HepG2 (cell line): ENCODE measurements around the gene RPL31. TPM values are rescaled to one million over a fixed set of nuclear protein-coding genes. Genes with fewer than 3 reads are reported as not detected.

Experiments
- ATF7 ChIP-seq, 2 experiments: fragments of 450-650 bp in 1 of 2; sonication (generic) in 1 of 2; formaldehyde crosslinking in 1 of 2; IDR thresholded peaks; 2 replicates each; pipeline versions ENCODE4 v1.4.0 to v1.6.1; 2016 to 2020; ENCODE audit warnings: antibody characterized with exemption in 1 of 2, mild to moderate bottlenecking in 1 of 2, missing genetic modification reagents in 1 of 2
- ATM ChIP-seq: fragments of 450-650 bp; IDR thresholded peaks from 2 replicates; pipeline ENCODE4 v1.7.1; 2017; ENCODE audit warnings: mild to moderate bottlenecking, borderline replicate concordance
- CCDC6 ChIP-seq: sonication (generic); formaldehyde crosslinking; IDR thresholded peaks from 2 replicates; pipeline ENCODE4 v1.8.1; 2022; ENCODE audit warnings: mild to moderate bottlenecking, missing genetic modification reagents, moderate library complexity
- JUNB ChIP-seq: sonication (generic); formaldehyde crosslinking; IDR thresholded peaks from 2 replicates; pipeline ENCODE4 v1.8.0; 2022; ENCODE audit warnings: missing genetic modification reagents, mild to moderate bottlenecking, borderline replicate concordance
- MZF1 ChIP-seq: sonication (generic); formaldehyde crosslinking; IDR thresholded peaks from 2 replicates; pipeline ENCODE4 v1.8.1; 2023; ENCODE audit warnings: mild to moderate bottlenecking, missing genetic modification reagents, borderline replicate concordance
- SALL2 ChIP-seq: sonication (generic); formaldehyde crosslinking; IDR thresholded peaks from 2 replicates; pipeline ENCODE4 v1.8.1; 2023; ENCODE audit warnings: mild to moderate bottlenecking, missing genetic modification reagents, inconsistent platforms
- SIN3B ChIP-seq: fragments of 150-350 bp; IDR thresholded peaks from 2 replicates; pipeline ENCODE4 v1.6.1; 2014; ENCODE audit warnings: low read length
- SP5 ChIP-seq: IDR thresholded peaks from 2 replicates; pipeline ENCODE4 v1.6.1; 2016; ENCODE audit warnings: low read depth, borderline replicate concordance
- SRY ChIP-seq: sonication (generic); formaldehyde crosslinking; IDR thresholded peaks from 2 replicates; pipeline ENCODE4 v1.8.0; 2022; ENCODE audit warnings: mild to moderate bottlenecking, missing genetic modification reagents
- TBX3 ChIP-seq: fragments of 450-650 bp; IDR thresholded peaks from 2 replicates; pipeline ENCODE4 v1.6.1; 2017; ENCODE audit warnings: antibody characterized with exemption, mild to moderate bottlenecking, inconsistent platforms, borderline replicate concordance
- U2AF1 ChIP-seq: fragments of 200-400 bp; formaldehyde crosslinking; optimal IDR thresholded peaks from 2 replicates; pipeline ENCODE3; 2017; ENCODE audit warnings: mild to moderate bottlenecking, low read depth, low read length
- ZNF30 ChIP-seq: sonication (generic); formaldehyde crosslinking; IDR thresholded peaks from 2 replicates; pipeline ENCODE4 v1.5.0; 2020; ENCODE audit warnings: mild to moderate bottlenecking, missing genetic modification reagents
- ZNF496 ChIP-seq: sonication (generic); formaldehyde crosslinking; IDR thresholded peaks from 2 replicates; pipeline ENCODE4 v1.8.1; 2023; ENCODE audit warnings: mild to moderate bottlenecking, moderate library complexity, missing genetic modification reagents; ENCODE audit not compliant: insufficient replicate concordance
- ZNF703 ChIP-seq: sonication (generic); formaldehyde crosslinking; IDR thresholded peaks from 2 replicates; pipeline ENCODE4 v1.5.1; 2020; ENCODE audit warnings: missing genetic modification reagents, mild to moderate bottlenecking, moderate library complexity, borderline replicate concordance
- polyA plus RNA-seq, 8 experiments: library from polyadenylated mRNA; depleted of rRNA in 3 of 8; stranded (reverse) in 7 of 8; unstranded in 1 of 8; fragments of >200 nt; fragmentation: Illumina TruSeq in 4 of 8; extraction: Trizol in 4 of 8; gene quantifications; 2 replicates each; pipeline versions ENCODE4 v1.2.1 to v1.2.3, GENCODE V29; 2011 to 2016; ENCODE audit warnings: low read depth in 4 of 8, missing spikeins in 1 of 8, mixed read lengths in 1 of 8; ENCODE audit not compliant: insufficient read depth in 1 of 8
- total RNA-seq, 5 experiments: library from RNA; depleted of rRNA; stranded (reverse); fragments of >200 nt; fragmentation: Illumina TruSeq; extraction: Trizol; gene quantifications; 2 replicates each; pipeline ENCODE4 v1.2.3, GENCODE V29; 2016; ENCODE audit warnings: low read depth in 1 of 5
- TF ChIP-seq, protein P1 (sequence below): sonication (generic); formaldehyde crosslinking; IDR thresholded peaks from 2 replicates; pipeline ENCODE4 v1.5.1; 2020; ENCODE audit warnings: missing genetic modification reagents, mild to moderate bottlenecking, borderline replicate concordance
- TF ChIP-seq, protein P2 (sequence below): sonication (generic); formaldehyde crosslinking; IDR thresholded peaks from 2 replicates; pipeline ENCODE4 v1.4.0; 2020; ENCODE audit warnings: mild to moderate bottlenecking, missing genetic modification reagents
- TF ChIP-seq, protein P3 (sequence below): sonication (generic); formaldehyde crosslinking; IDR thresholded peaks from 2 replicates; pipeline ENCODE4 v1.8.1; 2023; ENCODE audit warnings: missing genetic modification reagents, inconsistent platforms, borderline replicate concordance
- TF ChIP-seq, protein P4 (sequence below): IDR thresholded peaks from 2 replicates; pipeline ENCODE4 v1.6.1; 2016; ENCODE audit warnings: mild to moderate bottlenecking, missing biosample characterization, missing genetic modification reagents
- TF ChIP-seq, protein P5 (sequence below): sonication (generic); formaldehyde crosslinking; IDR thresholded peaks from 2 replicates; pipeline ENCODE4 v1.8.1; 2023; ENCODE audit warnings: mild to moderate bottlenecking, moderate library complexity, missing genetic modification reagents

RPL31 gene
- total and polyA plus RNA-seq, 2 of the 13 experiments (the other 11 are each of a cell fraction or from before 2014, with no cell fraction given) = 3,331 to 3,582 TPM

DNA sequence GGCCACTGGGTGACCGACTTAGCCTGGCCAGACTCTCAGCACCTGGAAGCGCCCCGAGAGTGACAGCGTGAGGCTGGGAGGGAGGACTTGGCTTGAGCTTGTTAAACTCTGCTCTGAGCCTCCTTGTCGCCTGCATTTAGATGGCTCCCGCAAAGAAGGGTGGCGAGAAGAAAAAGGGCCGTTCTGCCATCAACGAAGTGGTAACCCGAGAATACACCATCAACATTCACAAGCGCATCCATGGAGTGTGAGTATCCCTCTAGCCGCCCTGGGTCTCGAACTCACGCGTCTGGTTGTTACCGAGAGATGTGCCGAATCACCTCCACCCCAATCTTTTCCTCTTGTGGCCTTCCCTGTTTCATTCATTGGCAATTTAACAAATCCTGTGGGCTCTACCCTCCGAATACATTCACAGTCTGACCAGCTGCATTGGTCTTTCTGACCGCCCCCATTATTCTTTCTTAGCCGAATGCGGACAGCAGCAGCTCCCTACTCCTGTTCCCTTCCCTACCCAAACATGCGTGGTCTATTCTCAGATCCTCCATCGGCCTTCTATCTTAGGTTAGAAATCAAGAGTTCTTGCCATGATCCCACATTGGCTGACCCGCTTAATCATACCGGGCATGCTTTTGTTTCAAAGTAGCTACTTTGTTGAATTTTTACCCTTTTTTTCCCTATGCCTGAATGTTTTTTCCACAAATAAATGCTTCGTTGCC lies 631 bp downstream of the RPL31 start (continued):
- TF ChIP-seq ZNF703 (CRISPR knock-in tag) = peak; percentile 46; the same call in 1 of the 2 replicates
- no peak for TF ChIP-seq JUNB (CRISPR knock-in tag)
- no peak for TF ChIP-seq ATM
- TF ChIP-seq U2AF1 = peak; percentile 2
- no peak for TF ChIP-seq ZNF30
- TF ChIP-seq, protein P1, sequence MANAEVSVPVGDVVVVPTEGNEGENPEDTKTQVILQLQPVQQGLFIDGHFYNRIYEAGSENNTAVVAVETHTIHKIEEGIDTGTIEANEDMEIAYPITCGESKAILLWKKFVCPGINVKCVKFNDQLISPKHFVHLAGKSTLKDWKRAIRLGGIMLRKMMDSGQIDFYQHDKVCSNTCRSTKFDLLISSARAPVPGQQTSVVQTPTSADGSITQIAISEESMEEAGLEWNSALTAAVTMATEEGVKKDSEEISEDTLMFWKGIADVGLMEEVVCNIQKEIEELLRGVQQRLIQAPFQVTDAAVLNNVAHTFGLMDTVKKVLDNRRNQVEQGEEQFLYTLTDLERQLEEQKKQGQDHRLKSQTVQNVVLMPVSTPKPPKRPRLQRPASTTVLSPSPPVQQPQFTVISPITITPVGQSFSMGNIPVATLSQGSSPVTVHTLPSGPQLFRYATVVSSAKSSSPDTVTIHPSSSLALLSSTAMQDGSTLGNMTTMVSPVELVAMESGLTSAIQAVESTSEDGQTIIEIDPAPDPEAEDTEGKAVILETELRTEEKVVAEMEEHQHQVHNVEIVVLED = no peak
- 0 out of 2 replicates have a peak, but pooled peaks have one; percentile 16 for TF ChIP-seq SALL2 (CRISPR knock-in tag)
- no peak for TF ChIP-seq TBX3
- TF ChIP-seq CCDC6 (CRISPR knock-in tag) = no peak
- TF ChIP-seq, protein P2, sequence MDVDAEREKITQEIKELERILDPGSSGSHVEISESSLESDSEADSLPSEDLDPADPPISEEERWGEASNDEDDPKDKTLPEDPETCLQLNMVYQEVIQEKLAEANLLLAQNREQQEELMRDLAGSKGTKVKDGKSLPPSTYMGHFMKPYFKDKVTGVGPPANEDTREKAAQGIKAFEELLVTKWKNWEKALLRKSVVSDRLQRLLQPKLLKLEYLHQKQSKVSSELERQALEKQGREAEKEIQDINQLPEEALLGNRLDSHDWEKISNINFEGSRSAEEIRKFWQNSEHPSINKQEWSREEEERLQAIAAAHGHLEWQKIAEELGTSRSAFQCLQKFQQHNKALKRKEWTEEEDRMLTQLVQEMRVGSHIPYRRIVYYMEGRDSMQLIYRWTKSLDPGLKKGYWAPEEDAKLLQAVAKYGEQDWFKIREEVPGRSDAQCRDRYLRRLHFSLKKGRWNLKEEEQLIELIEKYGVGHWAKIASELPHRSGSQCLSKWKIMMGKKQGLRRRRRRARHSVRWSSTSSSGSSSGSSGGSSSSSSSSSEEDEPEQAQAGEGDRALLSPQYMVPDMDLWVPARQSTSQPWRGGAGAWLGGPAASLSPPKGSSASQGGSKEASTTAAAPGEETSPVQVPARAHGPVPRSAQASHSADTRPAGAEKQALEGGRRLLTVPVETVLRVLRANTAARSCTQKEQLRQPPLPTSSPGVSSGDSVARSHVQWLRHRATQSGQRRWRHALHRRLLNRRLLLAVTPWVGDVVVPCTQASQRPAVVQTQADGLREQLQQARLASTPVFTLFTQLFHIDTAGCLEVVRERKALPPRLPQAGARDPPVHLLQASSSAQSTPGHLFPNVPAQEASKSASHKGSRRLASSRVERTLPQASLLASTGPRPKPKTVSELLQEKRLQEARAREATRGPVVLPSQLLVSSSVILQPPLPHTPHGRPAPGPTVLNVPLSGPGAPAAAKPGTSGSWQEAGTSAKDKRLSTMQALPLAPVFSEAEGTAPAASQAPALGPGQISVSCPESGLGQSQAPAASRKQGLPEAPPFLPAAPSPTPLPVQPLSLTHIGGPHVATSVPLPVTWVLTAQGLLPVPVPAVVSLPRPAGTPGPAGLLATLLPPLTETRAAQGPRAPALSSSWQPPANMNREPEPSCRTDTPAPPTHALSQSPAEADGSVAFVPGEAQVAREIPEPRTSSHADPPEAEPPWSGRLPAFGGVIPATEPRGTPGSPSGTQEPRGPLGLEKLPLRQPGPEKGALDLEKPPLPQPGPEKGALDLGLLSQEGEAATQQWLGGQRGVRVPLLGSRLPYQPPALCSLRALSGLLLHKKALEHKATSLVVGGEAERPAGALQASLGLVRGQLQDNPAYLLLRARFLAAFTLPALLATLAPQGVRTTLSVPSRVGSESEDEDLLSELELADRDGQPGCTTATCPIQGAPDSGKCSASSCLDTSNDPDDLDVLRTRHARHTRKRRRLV (CRISPR knock-in tag) = no peak
- TF ChIP-seq SP5 (CRISPR knock-in tag) = no peak
- TF ChIP-seq, protein P3, sequence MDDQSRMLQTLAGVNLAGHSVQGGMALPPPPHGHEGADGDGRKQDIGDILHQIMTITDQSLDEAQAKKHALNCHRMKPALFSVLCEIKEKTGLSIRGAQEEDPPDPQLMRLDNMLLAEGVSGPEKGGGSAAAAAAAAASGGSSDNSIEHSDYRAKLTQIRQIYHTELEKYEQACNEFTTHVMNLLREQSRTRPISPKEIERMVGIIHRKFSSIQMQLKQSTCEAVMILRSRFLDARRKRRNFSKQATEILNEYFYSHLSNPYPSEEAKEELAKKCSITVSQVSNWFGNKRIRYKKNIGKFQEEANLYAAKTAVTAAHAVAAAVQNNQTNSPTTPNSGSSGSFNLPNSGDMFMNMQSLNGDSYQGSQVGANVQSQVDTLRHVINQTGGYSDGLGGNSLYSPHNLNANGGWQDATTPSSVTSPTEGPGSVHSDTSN (CRISPR knock-in tag) = no peak; the same call in 1 of the 2 replicates
- TF ChIP-seq SRY (CRISPR knock-in tag) = peak; percentile 18; the same call in 1 of the 2 replicates
- TF ChIP-seq ZNF496 (CRISPR knock-in tag) = no peak
- TF ChIP-seq, protein P4, sequence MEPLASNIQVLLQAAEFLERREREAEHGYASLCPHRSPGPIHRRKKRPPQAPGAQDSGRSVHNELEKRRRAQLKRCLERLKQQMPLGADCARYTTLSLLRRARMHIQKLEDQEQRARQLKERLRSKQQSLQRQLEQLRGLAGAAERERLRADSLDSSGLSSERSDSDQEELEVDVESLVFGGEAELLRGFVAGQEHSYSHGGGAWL (CRISPR knock-in tag) = no peak
- TF ChIP-seq ATF7 (IDR thresholded peaks at IDR 0.05) = no peak
- TF ChIP-seq ATF7 (CRISPR knock-in tag; IDR thresholded peaks at IDR 0.05) = no peak
- no peak for TF ChIP-seq MZF1 (CRISPR knock-in tag)
- TF ChIP-seq, protein P5, sequence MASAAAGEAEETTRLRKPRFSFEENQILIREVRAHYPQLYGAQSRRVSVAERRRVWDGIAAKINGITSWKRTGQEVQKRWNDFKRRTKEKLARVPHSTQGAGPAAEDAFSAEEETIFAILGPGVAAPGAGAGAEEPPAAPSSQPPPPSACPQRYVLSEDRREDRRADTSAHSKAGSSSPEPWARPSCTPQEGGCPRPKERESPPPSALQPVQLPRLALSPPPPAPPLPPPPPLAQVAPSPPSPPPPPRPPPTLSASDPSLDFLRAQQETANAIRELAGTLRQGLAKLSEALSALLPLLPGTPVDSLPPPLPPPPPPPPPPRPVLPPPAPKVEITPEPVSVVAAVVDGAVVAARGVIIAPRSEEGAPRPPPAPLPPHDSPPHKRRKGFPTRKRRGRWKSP (CRISPR knock-in tag) = no peak
- no peak for TF ChIP-seq SIN3B
